BLaER1 treated with 17β-estradiol and CSF1 and Interleukin-3, amounts not matched to agents 10 nM and 100 nM (cell line): ENCODE data around the gene ZBTB46.

Experiments used
- H3K27ac ChIP-seq, 11 experiments: shearing (Covaris generic); formaldehyde crosslinking; 2 replicates each; pipeline ENCODE4 v1.8.1; 2022
- H3K27me3 ChIP-seq, 11 experiments: shearing (Covaris generic); formaldehyde crosslinking; 2 replicates each; pipeline ENCODE4 v1.8.1; 2022
- H3K36me3 ChIP-seq, 11 experiments: shearing (Covaris generic); formaldehyde crosslinking; 2 replicates each; pipeline ENCODE4 v1.8.1; 2022
- H3K4me1 ChIP-seq, 10 experiments: shearing (Covaris generic); formaldehyde crosslinking; 2 replicates each; pipeline ENCODE4 v1.8.1; 2022
- H3K4me2 ChIP-seq, 11 experiments: shearing (Covaris generic); formaldehyde crosslinking; 2 replicates each; pipeline ENCODE4 v1.8.1; 2022
- H3K4me3 ChIP-seq, 10 experiments: shearing (Covaris generic); formaldehyde crosslinking; 2 replicates each; pipeline ENCODE4 v1.8.1; 2022
- H3K9ac ChIP-seq, 11 experiments: shearing (Covaris generic); formaldehyde crosslinking; 2 replicates each; pipeline ENCODE4 v1.8.1; 2022
- H3K9me3 ChIP-seq, 11 experiments: shearing (Covaris generic); formaldehyde crosslinking; replicated peaks in 1 of 11; 2 replicates each; pipeline ENCODE4 v1.8.1; 2022
- H4K20me1 ChIP-seq, 11 experiments: shearing (Covaris generic); formaldehyde crosslinking; 2 replicates each; pipeline ENCODE4 v1.8.1; 2022
- Cebpa-rat ChIP-seq, 11 experiments: shearing (Covaris generic); IDR thresholded peaks; 2 replicates each; pipeline ENCODE4 v1.8.1; 2022

The ZBTB46 gene

GRCh38 chr20:63714858-63715257, 116.2 kb downstream of the ZBTB46 start:
- no peak overlapping the region for H3K9ac ChIP-seq
- peaks cover 0 to 16% (median 11%) of the 10 kb centered on the region in 10 experiments; a peak in 11 of 20 replicates for H3K4me1 ChIP-seq
- peaks cover 94 to 100% (median 100%) of the 10 kb centered on the region in 11 experiments for H3K36me3 ChIP-seq
- H3K9me3 ChIP-seq, result peaks cover 38 to 76% (median 56%) of the 10 kb centered on the region in 11 experiments
- H3K27me3 ChIP-seq, result no peaks in the 10 kb centered on the region
- TF ChIP-seq Cebpa-rat (IDR thresholded peaks at IDR 0.05), result no peak
- H3K27ac ChIP-seq, result no peak overlapping the region
- H3K4me2 ChIP-seq, result no peak overlapping the region
- H4K20me1 ChIP-seq, result peaks cover 4 to 95% (median 36%) of the 10 kb centered on the region in 11 experiments; a peak in 15 of 22 replicates
- H3K4me3 ChIP-seq, result 0 out of 20 replicates have a peak overlapping the region, but pooled peaks of 2 of the 10 experiments have one; percentile 1 to 13

- peaks cover 26 to 52% (median 35%) of the 10 kb centered on the region in 11 experiments for H3K9me3 ChIP-seq
- H3K4me2 ChIP-seq, result no peak overlapping the region
- no peak for TF ChIP-seq Cebpa-rat (IDR thresholded peaks at IDR 0.05)
- H3K4me1 ChIP-seq, result peaks cover 13 to 31% (median 26%) of the 10 kb centered on the region in 10 experiments
- H3K9ac ChIP-seq, result no peak overlapping the region
- no peak overlapping the region for H3K27ac ChIP-seq
- H3K36me3 ChIP-seq, result peaks cover 78 to 87% (median 85%) of the 10 kb centered on the region in 11 experiments
- no peak overlapping the region for H3K4me3 ChIP-seq
- no peaks in the 10 kb centered on the region for H3K27me3 ChIP-seq
- H4K20me1 ChIP-seq, result peaks cover 15 to 89% (median 44%) of the 10 kb centered on the region in 11 experiments; a peak in 19 of 22 replicates
These were observed 118.9 kb downstream of the ZBTB46 start for GRCh38 chr20:63712191-63712590.

GRCh38 chr20:63711085-63711645, 119.9 kb downstream of the ZBTB46 start:
- TF ChIP-seq Cebpa-rat (IDR thresholded peaks at IDR 0.05), result no peak
- Histone ChIP-seq H3K4me2 (peak overlapping the region in 2 of 11 experiments; percentile 16 to 18; a peak in 1 of 22 replicates), H3K27me3 (no peaks in the 10 kb centered on the region), H3K4me1 (peaks cover 21 to 39% (median 33%) of the 10 kb centered on the region in 10 experiments), H3K27ac (no peak overlapping the region), H3K36me3 (peaks cover 75 to 83% (median 79%) of the 10 kb centered on the region in 11 experiments), H3K9ac (0 out of 22 replicates have a peak overlapping the region, but pooled peaks of 1 of the 11 experiments have one; percentile 35), H3K4me3 (no peak overlapping the region), H3K9me3 (peaks cover 26 to 50% (median 35%) of the 10 kb centered on the region in 11 experiments), H4K20me1 (peaks cover 23 to 87% (median 44%) of the 10 kb centered on the region in 11 experiments; a peak in 20 of 22 replicates)

- peak overlapping the region in 5 of 11 experiments; percentile 90 to 93 (median 91); a peak in 8 of 22 replicates for H3K27ac ChIP-seq
- peaks cover 16 to 88% (median 59%) of the 10 kb centered on the region in 11 experiments; a peak in 21 of 22 replicates for H4K20me1 ChIP-seq
- H3K9me3 ChIP-seq, result peaks cover 12 to 30% (median 21%) of the 10 kb centered on the region in 11 experiments
- H3K27me3 ChIP-seq, result no peaks in the 10 kb centered on the region
- no peak for TF ChIP-seq Cebpa-rat (IDR thresholded peaks at IDR 0.05)
- H3K4me1 ChIP-seq, result peaks cover 25 to 47% (median 38%) of the 10 kb centered on the region in 10 experiments
- peak overlapping the region; percentile 91 to 99 (median 98) for H3K4me2 ChIP-seq
- peak overlapping the region; percentile 79 to 99 (median 95) for H3K4me3 ChIP-seq
- peak overlapping the region; percentile 83 to 97 (median 94) for H3K9ac ChIP-seq
- H3K36me3 ChIP-seq, result peaks cover 76 to 84% (median 80%) of the 10 kb centered on the region in 11 experiments
These were observed 121.9 kb downstream of the ZBTB46 start for GRCh38 chr20:63709149-63709527.

GRCh38 chr20:63708301-63709148, 122.5 kb downstream of the ZBTB46 start:
- H3K4me2 ChIP-seq, result peak overlapping the region; percentile 91 to 99 (median 98)
- peak overlapping the region; percentile 79 to 99 (median 95) for H3K4me3 ChIP-seq
- H3K27me3 ChIP-seq, result no peaks in the 10 kb centered on the region
- peaks cover 14 to 88% (median 66%) of the 10 kb centered on the region in 11 experiments; a peak in 21 of 22 replicates for H4K20me1 ChIP-seq
- H3K9me3 ChIP-seq, result peaks cover 9 to 24% (median 16%) of the 10 kb centered on the region in 11 experiments; a peak in 21 of 22 replicates
- peak overlapping the region; percentile 83 to 97 (median 94) for H3K9ac ChIP-seq
- TF ChIP-seq Cebpa-rat (IDR thresholded peaks at IDR 0.05), result no peak
- peaks cover 76 to 84% (median 79%) of the 10 kb centered on the region in 11 experiments for H3K36me3 ChIP-seq
- H3K27ac ChIP-seq, result peak overlapping the region; percentile 81 to 93 (median 91)
- peaks cover 25 to 47% (median 38%) of the 10 kb centered on the region in 10 experiments for H3K4me1 ChIP-seq

GRCh38 chr20:63707558-63708300, 123.3 kb downstream of the ZBTB46 start, which contains the start of the genes ARFRP1 and ZGPAT:
ARFRP1 (minus strand) TSS chr20:63707976; CDS start chr20:63707091, 885 bp downstream.
ZGPAT (plus strand) TSS chr20:63708039; CDS start chr20:63708581, 542 bp downstream.
- TF ChIP-seq Cebpa-rat (IDR thresholded peaks at IDR 0.05), result no peak
- Histone ChIP-seq H3K9ac (peak within 1 kb of the TSS; percentile 83 to 97 (median 94)), H4K20me1 (peaks cover 14 to 90% (median 74%) of the 10 kb centered on the region in 11 experiments; a peak in 21 of 22 replicates), H3K4me2 (peak within 1 kb of the TSS; percentile 91 to 99 (median 98)), H3K4me3 (peak within 1 kb of the TSS; percentile 79 to 99 (median 95)), H3K27me3 (no peaks in the 10 kb centered on the region), H3K27ac (peak within 1 kb of the TSS; percentile 81 to 93 (median 91)), H3K36me3 (peaks cover 69 to 82% (median 73%) of the 10 kb centered on the region in 11 experiments), H3K9me3 (peaks cover 9 to 17% (median 14%) of the 10 kb centered on the region in 11 experiments; a peak in 21 of 22 replicates), H3K4me1 (peaks cover 25 to 47% (median 38%) of the 10 kb centered on the region in 10 experiments)

- H3K9me3 ChIP-seq, result peaks cover 5 to 10% (median 7%) of the 10 kb centered on the region in 11 experiments; a peak in 21 of 22 replicates
- H3K4me1 ChIP-seq, result peaks cover 25 to 47% (median 38%) of the 10 kb centered on the region in 10 experiments
- H3K9ac ChIP-seq, result peak overlapping the region; percentile 83 to 97 (median 94)
- H3K4me3 ChIP-seq, result peak overlapping the region; percentile 79 to 99 (median 95)
- peak overlapping the region; percentile 81 to 93 (median 91) for H3K27ac ChIP-seq
- no peak for TF ChIP-seq Cebpa-rat (IDR thresholded peaks at IDR 0.05)
- H3K4me2 ChIP-seq, result peak overlapping the region; percentile 91 to 99 (median 98)
- H3K36me3 ChIP-seq, result peaks cover 62 to 79% (median 66%) of the 10 kb centered on the region in 11 experiments
- H3K27me3 ChIP-seq, result no peaks in the 10 kb centered on the region
- H4K20me1 ChIP-seq, result peaks cover 14 to 90% (median 77%) of the 10 kb centered on the region in 11 experiments; a peak in 21 of 22 replicates
These were observed 124.1 kb downstream of the ZBTB46 start for GRCh38 chr20:63706852-63707557.
